Central memory CD4-positive, alpha-beta T cell (primary cell): ENCODE results near the gene THPO.
"Not testable (repeated sequence)": the region's sequence is repeated elsewhere in the genome, so short reads cannot be mapped to it uniquely, and the experiment has no call there.

Experiments
- DNase-seq: peaks from one replicate; pipeline ENCODE4 v3.0.0; 2022

Gene THPO

GRCh38 chr3:184347321-184348056 lies 30.5 kb downstream of the THPO start:
- DNase-seq: no peak

- no peak for DNase-seq
Measured at GRCh38 chr3:184346480-184347190, 31.4 kb downstream of the THPO start.

DNA sequence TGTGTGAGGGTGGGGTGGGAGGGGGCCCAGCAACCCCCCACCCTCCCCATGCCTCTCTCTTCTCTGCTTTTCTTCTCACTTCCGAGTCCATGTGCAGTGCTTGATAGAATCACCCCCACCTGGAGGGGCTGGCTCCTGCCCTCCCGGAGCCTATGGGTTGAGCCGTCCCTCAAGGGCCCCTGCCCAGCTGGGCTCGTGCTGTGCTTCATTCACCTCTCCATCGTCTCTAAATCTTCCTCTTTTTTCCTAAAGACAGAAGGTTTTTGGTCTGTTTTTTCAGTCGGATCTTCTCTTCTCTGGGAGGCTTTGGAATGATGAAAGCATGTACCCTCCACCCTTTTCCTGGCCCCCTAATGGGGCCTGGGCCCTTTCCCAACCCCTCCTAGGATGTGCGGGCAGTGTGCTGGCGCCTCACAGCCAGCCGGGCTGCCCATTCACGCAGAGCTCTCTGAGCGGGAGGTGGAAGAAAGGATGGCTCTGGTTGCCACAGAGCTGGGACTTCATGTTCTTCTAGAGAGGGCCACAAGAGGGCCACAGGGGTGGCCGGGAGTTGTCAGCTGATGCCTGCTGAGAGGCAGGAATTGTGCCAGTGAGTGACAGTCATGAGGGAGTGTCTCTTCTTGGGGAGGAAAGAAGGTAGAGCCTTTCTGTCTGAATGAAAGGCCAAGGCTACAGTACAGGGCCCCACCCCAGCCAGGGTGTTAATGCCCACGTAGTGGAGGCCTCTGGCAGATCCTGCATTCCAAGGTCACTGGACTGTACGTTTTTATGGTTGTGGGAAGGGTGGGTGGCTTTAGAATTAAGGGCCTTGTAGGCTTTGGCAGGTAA lies 32.5 kb downstream of the THPO start:
- no peak for DNase-seq

DNA sequence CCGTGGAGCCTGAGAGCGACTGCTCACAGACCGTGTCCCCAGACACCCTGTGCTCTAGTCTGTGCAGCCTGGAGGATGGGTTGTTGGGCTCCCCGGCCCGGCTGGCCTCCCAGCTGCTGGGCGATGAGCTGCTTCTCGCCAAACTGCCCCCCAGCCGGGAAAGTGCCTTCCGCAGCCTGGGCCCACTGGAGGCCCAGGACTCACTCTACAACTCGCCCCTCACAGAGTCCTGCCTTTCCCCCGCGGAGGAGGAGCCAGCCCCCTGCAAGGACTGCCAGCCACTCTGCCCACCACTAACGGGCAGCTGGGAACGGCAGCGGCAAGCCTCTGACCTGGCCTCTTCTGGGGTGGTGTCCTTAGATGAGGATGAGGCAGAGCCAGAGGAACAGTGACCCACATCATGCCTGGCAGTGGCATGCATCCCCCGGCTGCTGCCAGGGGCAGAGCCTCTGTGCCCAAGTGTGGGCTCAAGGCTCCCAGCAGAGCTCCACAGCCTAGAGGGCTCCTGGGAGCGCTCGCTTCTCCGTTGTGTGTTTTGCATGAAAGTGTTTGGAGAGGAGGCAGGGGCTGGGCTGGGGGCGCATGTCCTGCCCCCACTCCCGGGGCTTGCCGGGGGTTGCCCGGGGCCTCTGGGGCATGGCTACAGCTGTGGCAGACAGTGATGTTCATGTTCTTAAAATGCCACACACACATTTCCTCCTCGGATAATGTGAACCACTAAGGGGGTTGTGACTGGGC lies 33.3 kb downstream of the THPO start:
- DNase-seq: no peak

DNA sequence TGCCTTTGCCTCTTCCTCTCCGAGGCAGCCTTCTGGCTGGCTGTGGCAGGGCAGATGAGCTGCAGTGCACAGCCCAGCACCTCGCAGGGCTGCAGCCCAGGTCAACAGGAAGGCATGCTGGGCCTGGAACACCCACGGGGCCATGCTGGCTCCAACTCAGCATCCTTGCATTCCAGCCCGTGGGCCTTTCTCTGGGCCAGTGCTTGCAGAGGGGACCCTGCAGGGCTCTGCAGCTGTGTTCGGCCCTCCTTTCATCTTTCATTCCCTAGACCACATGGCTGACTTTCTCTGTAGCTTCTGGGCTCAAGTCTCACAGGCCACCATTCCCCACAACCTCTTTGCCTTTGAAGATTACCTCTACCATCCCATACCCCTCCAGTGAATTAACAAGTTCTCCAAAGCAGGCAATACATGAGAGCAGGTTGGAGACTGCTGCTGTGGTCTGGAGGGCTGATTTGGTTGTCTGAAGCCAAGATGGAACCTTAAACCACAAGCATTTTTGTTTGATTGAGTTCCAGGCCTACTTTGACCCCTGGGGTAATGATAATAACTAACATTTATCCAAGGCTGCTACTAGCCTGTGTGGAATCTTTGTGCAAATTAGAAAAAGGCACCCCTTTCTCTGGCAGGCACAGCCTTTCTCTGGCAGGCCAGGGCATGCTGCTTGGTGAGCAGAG lies 34.7 kb downstream of the THPO start:
- no peak for DNase-seq

- no peak for DNase-seq
Measured at GRCh38 chr3:184341925-184342324, 36.1 kb downstream of the THPO start.

GRCh38 chr3:184339451-184340135 lies 38.4 kb downstream of the THPO start:
- not testable (repeated sequence) for DNase-seq

DNA sequence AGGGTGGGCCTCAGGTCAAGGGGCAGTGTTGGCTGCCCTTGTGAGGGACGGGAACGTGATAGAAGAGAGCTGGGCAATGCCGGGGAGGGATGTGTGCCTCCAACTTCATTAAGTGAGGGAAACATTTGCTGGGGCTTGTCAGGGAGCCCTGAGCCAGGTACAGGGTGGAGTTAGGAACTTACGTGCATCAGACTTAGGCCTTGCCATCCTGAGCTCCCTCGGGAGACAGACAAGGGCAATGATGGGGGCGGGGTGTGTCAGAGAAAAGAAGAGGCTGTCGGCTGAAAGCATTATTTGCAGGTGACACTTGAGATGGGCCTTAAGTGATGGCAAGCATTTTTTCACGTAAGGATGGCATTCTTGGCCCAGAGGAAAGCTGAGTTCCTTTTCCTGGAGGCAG lies 39.0 kb downstream of the THPO start:
- DNase-seq: no peak

GRCh38 chr3:184338511-184338945 lies 39.5 kb downstream of the THPO start:
- DNase-seq: no peak

DNA sequence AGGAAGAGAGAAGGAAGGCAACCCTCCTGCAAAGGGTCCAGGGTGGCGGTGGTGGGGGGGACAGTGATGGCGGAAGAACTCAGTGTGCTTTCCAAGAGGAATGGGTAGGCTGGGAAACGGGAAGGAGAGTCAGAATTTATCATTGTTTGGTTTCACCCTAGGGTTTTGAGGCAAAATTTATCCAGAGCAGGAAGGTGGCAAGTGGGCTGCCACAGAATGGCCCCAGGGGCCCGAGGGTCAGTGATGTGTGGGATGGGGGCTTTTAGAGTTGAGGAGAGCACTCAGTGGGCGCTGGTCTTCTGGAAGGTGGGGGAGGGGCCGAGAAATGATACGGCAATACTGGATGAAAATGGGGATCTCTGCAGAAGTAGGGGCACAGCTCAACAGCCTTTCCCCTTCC lies 40.0 kb downstream of the THPO start:
- DNase-seq: no peak

GRCh38 chr3:184337399-184337714 lies 40.6 kb downstream of the THPO start, which contains the start of gene FAM131A:
Gene FAM131A (plus strand): TSS chr3:184337600. CDS start chr3:184337631, 31 bp downstream.
- no peak for DNase-seq

DNA sequence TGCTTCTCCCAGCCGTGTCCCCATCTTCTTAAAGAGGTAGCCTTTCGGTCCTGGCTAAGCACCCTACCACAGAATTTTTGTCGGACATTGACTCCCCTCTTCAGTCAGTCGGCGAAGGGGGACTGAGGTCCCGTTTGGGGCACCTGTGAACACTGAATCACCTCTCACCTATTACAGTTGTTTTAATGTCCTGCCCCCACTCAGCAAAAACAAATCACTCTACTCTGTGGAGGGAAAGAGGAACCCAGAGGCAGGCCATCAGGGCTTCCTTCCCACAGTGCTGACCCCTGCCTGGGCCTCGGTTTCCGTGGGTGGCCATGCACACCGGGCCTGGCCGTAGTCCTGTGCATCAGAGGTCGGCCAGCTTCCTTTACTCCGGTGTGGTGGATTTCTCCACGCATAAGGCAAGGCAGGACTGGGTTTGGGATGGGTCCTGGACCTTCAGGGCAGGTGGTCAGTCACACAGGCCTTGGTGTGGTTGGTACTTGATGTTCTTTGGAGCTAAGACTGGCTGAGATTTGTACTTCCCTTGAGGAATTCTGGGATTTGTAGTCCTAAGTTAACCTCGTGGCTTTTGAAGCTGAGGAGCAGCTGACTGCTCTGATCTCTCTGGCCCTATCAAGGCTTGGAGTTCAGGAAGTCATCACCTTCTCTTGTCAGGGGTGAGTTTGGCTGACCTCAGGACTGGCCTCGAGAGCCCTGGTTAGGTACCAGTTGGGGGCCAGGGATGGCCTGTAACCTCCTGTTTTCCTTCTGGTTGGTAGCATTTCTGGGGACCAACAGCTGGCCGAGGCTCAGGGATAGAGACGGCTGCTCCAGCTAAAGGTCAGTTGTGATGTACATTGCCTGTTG lies 41.2 kb downstream of the THPO start:
- no peak for DNase-seq

GRCh38 chr3:184335661-184336546 lies 42.1 kb downstream of the THPO start:
- peak; percentile 86 for DNase-seq

DNA sequence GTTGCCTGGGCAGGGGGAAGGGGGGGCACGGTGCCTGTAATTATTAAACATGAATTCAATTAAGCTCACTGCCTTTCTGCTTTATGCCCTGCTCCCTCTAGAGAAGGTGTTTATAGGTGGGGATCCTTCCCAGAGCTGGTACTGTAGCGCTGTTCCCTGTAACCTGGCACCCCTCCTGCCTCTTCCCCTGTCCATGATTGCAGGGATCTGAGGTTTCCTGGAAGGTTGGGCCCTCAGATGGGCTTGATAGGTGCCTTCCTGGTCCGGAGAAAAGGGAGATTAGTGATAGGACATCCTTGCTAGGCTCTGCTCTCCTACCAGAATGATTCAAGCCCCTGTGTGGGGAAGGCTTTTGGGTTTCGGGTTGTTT lies 42.7 kb downstream of the THPO start:
- no peak for DNase-seq

DNA sequence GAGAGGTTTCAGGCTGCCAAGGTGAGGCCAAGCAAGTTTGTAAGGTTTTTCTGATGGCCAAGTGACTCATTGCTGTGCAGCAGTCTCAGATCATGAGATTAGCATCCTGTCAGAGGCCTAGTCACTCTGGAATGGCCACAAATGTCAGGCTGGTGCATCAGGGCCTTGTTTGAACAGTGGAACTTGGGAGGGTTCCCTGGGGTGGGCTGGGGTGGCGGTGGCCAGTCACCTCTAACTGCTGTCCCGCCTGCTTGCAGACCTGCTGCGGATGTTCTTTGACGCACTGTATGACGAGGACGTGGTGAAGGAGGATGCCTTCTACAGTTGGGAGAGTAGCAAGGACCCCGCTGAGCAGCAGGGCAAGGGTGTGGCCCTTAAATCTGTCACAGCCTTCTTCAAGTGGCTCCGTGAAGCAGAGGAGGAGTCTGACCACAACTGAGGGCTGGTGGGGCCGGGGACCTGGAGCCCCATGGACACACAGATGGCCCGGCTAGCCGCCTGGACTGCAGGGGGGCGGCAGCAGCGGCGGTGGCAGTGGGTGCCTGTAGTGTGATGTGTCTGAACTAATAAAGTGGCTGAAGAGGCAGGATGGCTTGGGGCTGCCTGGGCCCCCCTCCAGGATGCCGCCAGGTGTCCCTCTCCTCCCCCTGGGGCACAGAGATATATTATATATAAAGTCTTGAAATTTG lies 43.4 kb downstream of the THPO start:
- DNase-seq: peak; percentile 32

DNA sequence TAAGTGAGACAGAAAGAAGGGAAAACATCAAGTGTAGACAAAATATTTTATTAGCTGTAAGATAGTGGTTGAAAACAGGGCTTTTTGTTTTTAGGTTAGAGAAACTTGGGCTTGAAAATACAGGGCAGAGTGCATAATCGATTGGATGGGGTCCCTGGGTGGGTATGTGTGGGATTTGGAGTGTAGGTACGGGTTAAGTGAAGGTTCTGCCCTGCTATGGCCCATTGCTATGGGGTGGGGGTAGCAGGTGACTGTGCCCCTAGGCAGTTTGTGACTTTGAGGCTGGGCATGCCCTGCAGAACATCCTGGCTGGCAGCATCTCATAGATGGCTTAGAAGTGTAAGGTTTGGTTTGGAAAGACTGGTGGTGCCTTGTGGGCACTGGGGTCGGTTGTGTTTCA lies 44.3 kb downstream of the THPO start:
- DNase-seq: no peak

GRCh38 chr3:184333190-184333589 lies 44.8 kb downstream of the THPO start:
- no peak for DNase-seq

DNA sequence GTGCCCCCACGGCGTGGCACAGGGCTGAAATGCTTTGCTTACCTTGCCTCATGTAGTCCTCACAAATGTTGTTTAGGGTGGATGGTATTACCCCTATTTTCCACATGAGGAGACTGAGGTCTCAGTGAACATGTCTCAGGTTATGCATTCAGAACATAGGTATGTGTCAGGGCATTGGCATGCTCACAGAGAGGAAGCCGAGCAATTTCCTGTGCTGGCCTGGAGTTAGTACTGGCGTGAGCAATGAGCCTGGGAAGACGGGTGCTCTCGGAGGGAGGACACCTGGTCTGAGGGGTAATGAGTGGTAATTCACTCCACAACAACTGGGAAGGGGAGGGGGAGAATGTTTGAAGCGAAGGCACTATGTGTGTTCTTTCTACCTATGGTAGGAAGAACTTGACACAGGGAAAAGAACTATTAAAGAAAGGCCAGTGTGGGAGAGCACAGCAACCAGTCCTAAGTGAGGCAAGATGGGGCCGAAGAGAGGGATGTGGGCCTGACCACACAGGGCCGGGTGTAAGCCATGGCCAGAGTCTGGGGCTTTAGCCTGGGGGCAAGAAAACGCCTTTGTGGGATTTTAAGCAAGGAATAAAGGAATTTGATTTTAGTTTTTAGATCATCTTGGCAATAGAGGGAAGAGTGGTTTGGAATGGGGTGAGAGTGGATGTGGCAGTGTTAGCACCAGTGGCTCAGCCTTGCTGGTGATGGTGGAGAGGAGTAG lies 45.5 kb downstream of the THPO start:
- no peak for DNase-seq
